ENCODE results near the gene NBAS. TPM values are rescaled to one million over a fixed set of nuclear protein-coding genes. Genes with fewer than 3 reads are reported as not detected.

Gene NBAS
- total RNA-seq, 3 donors from 2014 or later (not counting 1 experiment from before 2014, with no cell fraction given) = 27.8 to 34.7 (median 29.2) TPM

GRCh38 chr2:15601681-15602080, 40.5 kb upstream of the NBAS start:
- no peak for DNase-seq
- WGBS (ENCODE audit: insufficient coverage) = 80% methylated on average over 1 of the region's 1 CpG
- no peaks in the 10 kb centered on the region for H3K4me1 Mint-ChIP-seq
- no peak overlapping the region for H3K27ac Mint-ChIP-seq
- peaks cover 42% of the 10 kb centered on the region for H3K36me3 Mint-ChIP-seq
- Histone ChIP-seq H3K4me3 (ENCODE audit: low read length) (no peak overlapping the region), H3K9me3 (ENCODE audit: control insufficient read depth, insufficient read depth, low read length) (no peaks in the 10 kb centered on the region), H3K27ac (ENCODE audit: low read length) (no peak overlapping the region), H3K27me3 (ENCODE audit: control insufficient read depth, insufficient read depth, low read length) (no peaks in the 10 kb centered on the region), H3K4me1 (ENCODE audit: control insufficient read depth, insufficient read depth, low read length) (no peaks in the 10 kb centered on the region), H3K36me3 (ENCODE audit: control insufficient read depth, insufficient read depth, low read length) (peaks cover 89% of the 10 kb centered on the region)
- no peaks in the 10 kb centered on the region for H3K27me3 Mint-ChIP-seq (ENCODE audit: low read depth in 2 of 2)
- no peak for TF ChIP-seq CTCF (IDR thresholded peaks at IDR 0.05)
- H3K4me3 Mint-ChIP-seq = no peak overlapping the region
- intact Hi-C loops (cut with micrococcal nuclease) = no loop called here
- ATAC-seq = no peak
- no peaks in the 10 kb centered on the region for H3K9me3 Mint-ChIP-seq

- no peaks in the 10 kb centered on the region for H3K27me3 ChIP-seq (ENCODE audit: control insufficient read depth, insufficient read depth, low read length)
- no peak for TF ChIP-seq CTCF (IDR thresholded peaks at IDR 0.05)
- DNase-seq = no peak
- no peak for ATAC-seq
- H3K4me3 Mint-ChIP-seq = no peak overlapping the region
- H3K9me3 ChIP-seq (ENCODE audit: control insufficient read depth, insufficient read depth, low read length) = no peaks in the 10 kb centered on the region
- intact Hi-C loops (cut with micrococcal nuclease) = no loop called here
- no peak overlapping the region for H3K27ac Mint-ChIP-seq
- no peak overlapping the region for H3K27ac ChIP-seq (ENCODE audit: low read length)
- no peak overlapping the region for H3K4me3 ChIP-seq (ENCODE audit: low read length)
- peaks cover 6 to 12% of the 10 kb centered on the region in 2 donors for H3K4me1 Mint-ChIP-seq
- H3K27me3 Mint-ChIP-seq (ENCODE audit: low read depth in 2 of 2) = no peaks in the 10 kb centered on the region
- H3K36me3 Mint-ChIP-seq = peaks cover 46% of the 10 kb centered on the region
- H3K9me3 Mint-ChIP-seq = no peaks in the 10 kb centered on the region
- 94% methylated on average over 1 of the region's 1 CpG for WGBS (ENCODE audit: insufficient coverage)
- H3K4me1 ChIP-seq (ENCODE audit: control insufficient read depth, insufficient read depth, low read length) = no peaks in the 10 kb centered on the region
- peaks cover 86% of the 10 kb centered on the region for H3K36me3 ChIP-seq (ENCODE audit: control insufficient read depth, insufficient read depth, low read length)
These were observed 38.9 kb upstream of the NBAS start for GRCh38 chr2:15599994-15600393.

- ATAC-seq = no peak
- 100% methylated on average over 1 of the region's 4 CpGs for WGBS (ENCODE audit: insufficient coverage)
- H3K27me3 ChIP-seq (ENCODE audit: control insufficient read depth, insufficient read depth, low read length) = no peaks in the 10 kb centered on the region
- H3K9me3 ChIP-seq (ENCODE audit: control insufficient read depth, insufficient read depth, low read length) = no peaks in the 10 kb centered on the region
- no peak overlapping the region for H3K4me3 Mint-ChIP-seq
- no peak overlapping the region for H3K27ac Mint-ChIP-seq
- no peaks in the 10 kb centered on the region for H3K9me3 Mint-ChIP-seq
- H3K36me3 ChIP-seq (ENCODE audit: control insufficient read depth, insufficient read depth, low read length) = peaks cover 56% of the 10 kb centered on the region
- no peak for TF ChIP-seq CTCF (IDR thresholded peaks at IDR 0.05)
- H3K36me3 Mint-ChIP-seq = peaks cover 35% of the 10 kb centered on the region
- H3K27me3 Mint-ChIP-seq (ENCODE audit: low read depth in 2 of 2) = no peaks in the 10 kb centered on the region
- no peak overlapping the region for H3K27ac ChIP-seq (ENCODE audit: low read length)
- DNase-seq = no peak
- H3K4me3 ChIP-seq (ENCODE audit: low read length) = no peak overlapping the region
- H3K4me1 ChIP-seq (ENCODE audit: control insufficient read depth, insufficient read depth, low read length) = peaks cover 4% of the 10 kb centered on the region
- peaks cover 20 to 30% of the 10 kb centered on the region in 2 donors for H3K4me1 Mint-ChIP-seq
- intact Hi-C loops (cut with micrococcal nuclease) = no loop called here
These were observed 35.8 kb upstream of the NBAS start for GRCh38 chr2:15596968-15597367.

- Mint-ChIP-seq H3K27me3 (ENCODE audit: low read depth in 2 of 2) (no peaks in the 10 kb centered on the region), H3K4me1 (peaks cover 24 to 34% of the 10 kb centered on the region in 2 donors), H3K9me3 (no peaks in the 10 kb centered on the region), H3K4me3 (no peak overlapping the region), H3K36me3 (peaks cover 35% of the 10 kb centered on the region), H3K27ac (peak overlapping the region; percentile 22 to 34)
- Histone ChIP-seq H3K27ac (ENCODE audit: low read length) (no peak overlapping the region), H3K4me1 (ENCODE audit: control insufficient read depth, insufficient read depth, low read length) (peaks cover 6% of the 10 kb centered on the region), H3K9me3 (ENCODE audit: control insufficient read depth, insufficient read depth, low read length) (no peaks in the 10 kb centered on the region), H3K4me3 (ENCODE audit: low read length) (no peak overlapping the region), H3K27me3 (ENCODE audit: control insufficient read depth, insufficient read depth, low read length) (no peaks in the 10 kb centered on the region), H3K36me3 (ENCODE audit: control insufficient read depth, insufficient read depth, low read length) (peaks cover 50% of the 10 kb centered on the region)
- intact Hi-C loops (cut with micrococcal nuclease) = no loop called here
- no peak for TF ChIP-seq CTCF (IDR thresholded peaks at IDR 0.05)
- ATAC-seq = no peak
- no peak for DNase-seq
- WGBS (ENCODE audit: insufficient coverage) = 96% methylated on average over 2 of the region's 2 CpGs
These were observed 35.2 kb upstream of the NBAS start for GRCh38 chr2:15596350-15596749.

Data from natural killer cell (primary cell).